SH-SY5Y (cell line): ENCODE measurements around the gene FAM13C.

ENCODE experiments used
- GATA2 ChIP-seq: IDR thresholded peaks from 2 replicates; pipeline ENCODE4 v1.6.1; 2011; ENCODE audit warnings: mild to moderate bottlenecking, low read depth, low read length
- GATA3 ChIP-seq: IDR thresholded peaks from 2 replicates; pipeline ENCODE4 v1.6.1; 2011; ENCODE audit warnings: low read depth, mild to moderate bottlenecking, low read length, moderate library complexity

DNA sequence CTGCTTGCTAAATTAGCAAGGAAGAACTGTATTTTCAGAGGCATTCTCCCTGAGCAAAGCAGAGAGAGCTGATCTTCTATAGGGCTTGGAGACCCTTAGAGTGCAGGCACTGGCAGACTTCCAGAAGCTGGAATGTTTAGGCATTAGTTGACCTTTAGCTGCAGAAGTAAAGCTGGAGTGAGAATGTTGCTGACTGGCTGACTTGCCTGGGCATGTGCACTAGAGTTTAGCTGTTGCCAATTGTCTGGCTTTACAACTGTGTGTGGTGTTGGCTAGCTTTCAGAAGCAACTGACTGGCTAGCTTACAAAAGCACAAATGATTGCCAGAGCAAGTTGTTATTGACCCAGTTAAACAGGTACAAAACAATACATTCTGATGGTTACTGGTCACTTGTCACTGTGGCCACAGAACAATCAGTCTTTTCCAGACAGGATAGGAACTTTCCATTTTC is 25.1 kb downstream of the FAM13C start:
- no peak for TF ChIP-seq GATA3
- no peak for TF ChIP-seq GATA2
